Measurements from ENCODE around the gene RNF115.

DNA sequence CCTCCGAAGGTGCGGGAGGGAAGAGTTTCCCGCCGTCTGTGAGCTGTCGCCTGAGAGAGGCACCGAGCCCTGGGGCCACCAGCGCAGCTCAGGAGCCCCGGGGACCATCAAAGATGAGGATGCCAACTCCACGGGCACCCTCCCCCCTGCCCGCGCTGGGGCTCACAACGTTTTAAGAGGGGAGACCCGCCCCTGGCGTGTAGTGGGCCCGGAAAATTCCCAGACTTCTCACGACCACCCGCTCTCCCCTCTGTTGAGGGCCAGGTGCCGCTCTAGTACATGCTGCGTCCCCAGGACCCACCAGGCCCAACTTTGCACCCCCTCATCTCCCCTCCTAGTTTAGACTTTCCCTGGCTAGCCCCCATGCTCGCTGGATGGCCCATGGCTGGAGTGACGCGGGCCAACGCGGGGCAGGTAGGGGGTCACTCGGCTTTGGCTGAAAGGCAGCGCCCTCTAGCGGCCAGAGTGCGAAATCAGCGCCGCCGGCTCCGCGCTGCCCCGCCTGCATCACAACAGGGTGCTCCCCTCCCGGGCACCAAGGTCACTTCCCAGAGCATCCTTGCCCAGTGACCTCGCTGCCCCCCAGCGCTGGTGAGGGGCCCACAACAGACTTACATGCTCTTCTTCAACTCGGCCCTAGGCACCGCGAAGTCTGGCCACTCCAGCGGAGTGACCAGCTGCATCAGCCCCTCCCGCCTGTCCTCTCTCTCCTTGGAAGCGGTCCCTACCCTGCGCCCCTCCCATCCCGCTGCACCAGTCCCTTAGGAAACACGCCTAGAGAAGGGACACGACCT, 102.8 kb downstream of the RNF115 start:
- TF ChIP-seq EZH2 (IDR thresholded peaks at IDR 0.05; ENCODE audit: low read length, unreplicated experiment): no peak
- TF ChIP-seq, protein P1, sequence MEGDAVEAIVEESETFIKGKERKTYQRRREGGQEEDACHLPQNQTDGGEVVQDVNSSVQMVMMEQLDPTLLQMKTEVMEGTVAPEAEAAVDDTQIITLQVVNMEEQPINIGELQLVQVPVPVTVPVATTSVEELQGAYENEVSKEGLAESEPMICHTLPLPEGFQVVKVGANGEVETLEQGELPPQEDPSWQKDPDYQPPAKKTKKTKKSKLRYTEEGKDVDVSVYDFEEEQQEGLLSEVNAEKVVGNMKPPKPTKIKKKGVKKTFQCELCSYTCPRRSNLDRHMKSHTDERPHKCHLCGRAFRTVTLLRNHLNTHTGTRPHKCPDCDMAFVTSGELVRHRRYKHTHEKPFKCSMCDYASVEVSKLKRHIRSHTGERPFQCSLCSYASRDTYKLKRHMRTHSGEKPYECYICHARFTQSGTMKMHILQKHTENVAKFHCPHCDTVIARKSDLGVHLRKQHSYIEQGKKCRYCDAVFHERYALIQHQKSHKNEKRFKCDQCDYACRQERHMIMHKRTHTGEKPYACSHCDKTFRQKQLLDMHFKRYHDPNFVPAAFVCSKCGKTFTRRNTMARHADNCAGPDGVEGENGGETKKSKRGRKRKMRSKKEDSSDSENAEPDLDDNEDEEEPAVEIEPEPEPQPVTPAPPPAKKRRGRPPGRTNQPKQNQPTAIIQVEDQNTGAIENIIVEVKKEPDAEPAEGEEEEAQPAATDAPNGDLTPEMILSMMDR (conservative IDR thresholded peaks at IDR 0.05; ENCODE audit: low read depth, low read length): peak; percentile 97

Data from PC-3 (cell line).